WTC11 (cell line): ENCODE data around the gene PI4KA. TPM values are rescaled to one million over a fixed set of nuclear protein-coding genes. Genes with fewer than 3 reads are reported as not detected.
"Not testable (repeated sequence)": the region's sequence is repeated elsewhere in the genome, so short reads cannot be mapped to it uniquely, and the experiment has no call there.

Experiments used
- ATAC-seq: fragments of 200-7000 bp; cut with Tn5 transposase; 2 replicates; pipeline ENCODE4 v1.10.0; 2021; ENCODE audit warnings: mild to moderate bottlenecking, moderate library complexity
- CTCF ChIA-PET: fragments of 300-600 bp; sonication (Branson Sonifier 250); formaldehyde crosslinking; loops from one replicate; lab custom pipeline; 2021; ENCODE audit warnings: antibody characterized with exemption; lab: Charles Lee
- POLR2A ChIA-PET: fragments of 350-600 bp; sonication (Branson Sonifier 250); formaldehyde crosslinking; loops from one replicate; lab custom pipeline; 2021; ENCODE audit warnings: antibody characterized with exemption; lab: Charles Lee
- DNase-seq: peaks from one replicate; pipeline ENCODE4 v3.0.0; 2021; ENCODE audit warnings: low spot score
- H3K27ac Mint-ChIP-seq: 2 replicates; pipeline ENCODE4 v1.8.0; 2021; ENCODE audit warnings: mixed read lengths
- H3K27me3 Mint-ChIP-seq: 2 replicates; pipeline ENCODE4 v1.8.0; 2021; ENCODE audit warnings: low read depth, mild to moderate bottlenecking, moderate library complexity, mixed read lengths
- H3K36me3 Mint-ChIP-seq: 2 replicates; pipeline ENCODE4 v1.8.0; 2021; ENCODE audit warnings: mixed read lengths
- H3K4me1 Mint-ChIP-seq: 2 replicates; pipeline ENCODE4 v1.8.0; 2022; ENCODE audit warnings: mixed read lengths
- H3K4me3 Mint-ChIP-seq: 2 replicates; pipeline ENCODE4 v1.8.0; 2021; ENCODE audit warnings: mild to moderate bottlenecking, moderate library complexity, mixed read lengths
- H3K9me3 Mint-ChIP-seq: 2 replicates; pipeline ENCODE4 v1.8.0; 2021; ENCODE audit warnings: mixed read lengths
- ATF3 ChIP-seq: sonication (generic); formaldehyde crosslinking; conservative IDR thresholded peaks from 2 replicates; pipeline ENCODE4 v1.8.1; 2022; ENCODE audit warnings: mild to moderate bottlenecking, missing genetic modification reagents
- CREB1 ChIP-seq: sonication (generic); formaldehyde crosslinking; IDR thresholded peaks from 2 replicates; pipeline ENCODE4 v1.8.0; 2023; ENCODE audit warnings: mild to moderate bottlenecking, missing genetic modification reagents
- E2F1 ChIP-seq: sonication (generic); formaldehyde crosslinking; IDR thresholded peaks from 2 replicates; pipeline ENCODE4 v1.8.0; 2022; ENCODE audit warnings: mild to moderate bottlenecking, missing genetic modification reagents
- E2F4 ChIP-seq: sonication (generic); formaldehyde crosslinking; IDR thresholded peaks from 2 replicates; pipeline ENCODE4 v1.8.1; 2022; ENCODE audit warnings: low read depth, mild to moderate bottlenecking, moderate library complexity, missing genetic modification reagents, borderline replicate concordance
- ELF4 ChIP-seq: sonication (generic); formaldehyde crosslinking; IDR thresholded peaks from 2 replicates; pipeline ENCODE4 v1.8.1; 2022; ENCODE audit warnings: low read depth, mild to moderate bottlenecking, moderate library complexity, missing genetic modification reagents
- FOXK1 ChIP-seq: sonication (generic); formaldehyde crosslinking; IDR thresholded peaks from 2 replicates; pipeline ENCODE4 v1.8.0; 2022; ENCODE audit warnings: mild to moderate bottlenecking, moderate library complexity, missing genetic modification reagents
- FOXP4 ChIP-seq: sonication (generic); formaldehyde crosslinking; IDR thresholded peaks from 2 replicates; pipeline ENCODE4 v1.8.0; 2022; ENCODE audit warnings: mild to moderate bottlenecking, missing genetic modification reagents
- GTF2I ChIP-seq: fragments of 250-450 bp; sonication (Bioruptor Pico); conservative IDR thresholded peaks from 2 replicates; pipeline ENCODE4 v1.4.0; 2021; ENCODE audit warnings: mild to moderate bottlenecking
- HMGA2 ChIP-seq: fragments of 250-450 bp; sonication (Bioruptor Pico); IDR thresholded peaks from 2 replicates; pipeline ENCODE4 v1.4.0; 2021; ENCODE audit warnings: mild to moderate bottlenecking, moderate library complexity
- MLX ChIP-seq: sonication (generic); formaldehyde crosslinking; IDR thresholded peaks from 2 replicates; pipeline ENCODE4 v1.8.1; 2023; ENCODE audit warnings: mild to moderate bottlenecking, missing genetic modification reagents, moderate library complexity
- NFE2L1 ChIP-seq: sonication (generic); formaldehyde crosslinking; IDR thresholded peaks from 2 replicates; pipeline ENCODE4 v1.8.1; 2023; ENCODE audit warnings: missing genetic modification reagents
- NR2C2 ChIP-seq: sonication (generic); formaldehyde crosslinking; IDR thresholded peaks from 2 replicates; pipeline ENCODE4 v1.8.0; 2022; ENCODE audit warnings: mild to moderate bottlenecking, missing genetic modification reagents
- OVOL2 ChIP-seq: fragments of 250-450 bp; sonication (Bioruptor Pico); IDR thresholded peaks from 2 replicates; pipeline ENCODE4 v1.9.0; 2021; ENCODE audit warnings: mild to moderate bottlenecking, borderline replicate concordance
- RELA ChIP-seq: sonication (generic); formaldehyde crosslinking; IDR thresholded peaks from 2 replicates; pipeline ENCODE4 v1.8.1; 2022; ENCODE audit warnings: missing genetic modification reagents, mild to moderate bottlenecking, borderline replicate concordance
- RORB ChIP-seq: fragments of 250-450 bp; sonication (Bioruptor Pico); IDR thresholded peaks from 2 replicates; pipeline ENCODE4 v1.9.0; 2021; ENCODE audit warnings: mild to moderate bottlenecking
- SMAD3 ChIP-seq: sonication (generic); formaldehyde crosslinking; IDR thresholded peaks from 2 replicates; pipeline ENCODE4 v1.8.0; 2022; ENCODE audit warnings: missing genetic modification reagents, mild to moderate bottlenecking, borderline replicate concordance
- TEAD1 ChIP-seq: sonication (generic); formaldehyde crosslinking; IDR thresholded peaks from 2 replicates; pipeline ENCODE4 v1.8.0; 2022; ENCODE audit warnings: mild to moderate bottlenecking, missing genetic modification reagents
- TEAD4 ChIP-seq: sonication (generic); formaldehyde crosslinking; IDR thresholded peaks from 2 replicates; pipeline ENCODE4 v1.8.0; 2022; ENCODE audit warnings: mild to moderate bottlenecking, missing genetic modification reagents
- ZBTB21 ChIP-seq: sonication (generic); formaldehyde crosslinking; IDR thresholded peaks from 2 replicates; pipeline ENCODE4 v1.8.1; 2023; ENCODE audit warnings: mild to moderate bottlenecking, missing genetic modification reagents, borderline replicate concordance
- ZBTB43 ChIP-seq: sonication (generic); formaldehyde crosslinking; IDR thresholded peaks from 2 replicates; pipeline ENCODE4 v1.8.1; 2023; ENCODE audit warnings: mild to moderate bottlenecking, missing genetic modification reagents
- ZNF121 ChIP-seq: sonication (generic); formaldehyde crosslinking; IDR thresholded peaks from 2 replicates; pipeline ENCODE4 v1.8.0; 2023; ENCODE audit warnings: missing genetic modification reagents
- ZNF232 ChIP-seq: sonication (generic); formaldehyde crosslinking; IDR thresholded peaks from 2 replicates; pipeline ENCODE4 v1.8.0; 2022; ENCODE audit warnings: mild to moderate bottlenecking, missing genetic modification reagents
- ZNF423 ChIP-seq: fragments of 250-450 bp; sonication (Bioruptor Pico); IDR thresholded peaks from 2 replicates; pipeline ENCODE4 v2.1.2; 2022; ENCODE audit warnings: mild to moderate bottlenecking, moderate library complexity
- ZNF425 ChIP-seq: fragments of 250-450 bp; sonication (Bioruptor Pico); conservative IDR thresholded peaks from 2 replicates; pipeline ENCODE4 v1.9.0; 2021; ENCODE audit warnings: mild to moderate bottlenecking
- ZNF671 ChIP-seq: fragments of 250-450 bp; sonication (Bioruptor Pico); IDR thresholded peaks from 2 replicates; pipeline ENCODE4 v1.8.0; 2021; ENCODE audit warnings: mild to moderate bottlenecking
- total RNA-seq: library from RNA; stranded (reverse); gene quantifications from 3 replicates; pipeline ENCODE4 v1.2.3, GENCODE V29; 2021

The PI4KA gene
- total RNA-seq, 1 experiment from 2014 or later, result 45.5 TPM

- H3K36me3 Mint-ChIP-seq, H3K27ac Mint-ChIP-seq, DNase-seq, H3K27me3 Mint-ChIP-seq, H3K4me3 Mint-ChIP-seq, ATAC-seq, H3K4me1 Mint-ChIP-seq, H3K9me3 Mint-ChIP-seq, POLR2A ChIA-PET: not testable (repeated sequence)
- CTCF ChIA-PET, result interaction anchor here (2.0 kb wide), 1 partner anchor 18 kb away, joined by 5 read pairs; no protein-coding TSS in a partner anchor
Observed at GRCh38 chr22:20821717-20822239, 36.8 kb downstream of the PI4KA start.

- no peak overlapping the region for H3K27ac Mint-ChIP-seq
- TF ChIP-seq SMAD3 (CRISPR knock-in tag), result no peak
- TF ChIP-seq ZNF121, result no peak
- TF ChIP-seq ATF3 (CRISPR knock-in tag), result no peak
- TF ChIP-seq ZNF232 (CRISPR knock-in tag), result no peak
- no peak for TF ChIP-seq NR2C2 (CRISPR knock-in tag)
- TF ChIP-seq RORB (CRISPR knock-in tag), result no peak
- no peak for TF ChIP-seq ZNF425 (CRISPR knock-in tag)
- no peak for TF ChIP-seq E2F4 (CRISPR knock-in tag)
- TF ChIP-seq ZNF423 (CRISPR knock-in tag), result no peak
- TF ChIP-seq TEAD4 (CRISPR knock-in tag), result no peak
- TF ChIP-seq ZBTB21 (CRISPR knock-in tag), result no peak
- TF ChIP-seq MLX (CRISPR knock-in tag), result no peak
- TF ChIP-seq, all 79 proteins: peak for 0
- POLR2A ChIA-PET, result no interaction called here
- DNase-seq, result no peak
- H3K36me3 Mint-ChIP-seq, result peaks cover 3% of the 10 kb centered on the region
- no peaks in the 10 kb centered on the region for H3K4me1 Mint-ChIP-seq
- ATAC-seq, result no peak
- CTCF ChIA-PET, result no interaction called here
- no peaks in the 10 kb centered on the region for H3K9me3 Mint-ChIP-seq
- no peak overlapping the region for H3K4me3 Mint-ChIP-seq
- no peaks in the 10 kb centered on the region for H3K27me3 Mint-ChIP-seq
Observed at GRCh38 chr22:20819471-20819870, 39.1 kb downstream of the PI4KA start.

GRCh38 chr22:20818471-20818870, 40.1 kb downstream of the PI4KA start:
- POLR2A ChIA-PET, result no interaction called here
- H3K27ac Mint-ChIP-seq, result no peak overlapping the region
- H3K27me3 Mint-ChIP-seq, result no peaks in the 10 kb centered on the region
- H3K36me3 Mint-ChIP-seq, result peaks cover 3% of the 10 kb centered on the region
- no peak overlapping the region for H3K4me3 Mint-ChIP-seq
- no peaks in the 10 kb centered on the region for H3K9me3 Mint-ChIP-seq
- CTCF ChIA-PET, result interaction anchor here (2.0 kb wide), 1 partner anchor 67 kb away, joined by 7 read pairs; no protein-coding TSS in a partner anchor
- no peak for ATAC-seq
- H3K4me1 Mint-ChIP-seq, result no peaks in the 10 kb centered on the region
- no peak for DNase-seq
- TF ChIP-seq TEAD4 (CRISPR knock-in tag) (no peak), ZNF423 (CRISPR knock-in tag) (no peak), NFE2L1 (CRISPR knock-in tag) (no peak), RELA (CRISPR knock-in tag) (no peak), TEAD1 (CRISPR knock-in tag) (no peak), ZBTB43 (CRISPR knock-in tag) (no peak), FOXP4 (CRISPR knock-in tag) (no peak), ZNF121 (no peak), GTF2I (CRISPR knock-in tag) (no peak), ELF4 (CRISPR knock-in tag) (no peak), E2F1 (CRISPR knock-in tag) (no peak), HMGA2 (CRISPR knock-in tag) (no peak), FOXK1 (no peak), ZNF671 (CRISPR knock-in tag) (no peak), OVOL2 (CRISPR knock-in tag) (no peak), CREB1 (CRISPR knock-in tag) (no peak)
